HCT116 (cell line): ENCODE results near the gene ASXL2. TPM values are rescaled to one million over a fixed set of nuclear protein-coding genes. Genes with fewer than 3 reads are reported as not detected.

ENCODE experiments used
- ATAC-seq: fragments of 200-7000 bp; cut with Tn5 transposase; 2 replicates; pipeline ENCODE4 v1.9.1; 2020; ENCODE audit warnings: mild to moderate bottlenecking, moderate library complexity
- BruUV-seq: library from RNA; stranded (reverse); fragments of 400-500 nt; replicated peaks from 2 replicates; lab custom pipeline; 2021; lab: Mats Ljungman, UMichigan
- CTCF ChIA-PET: fragments of 300-600 bp; sonication (Branson Sonifier 250); formaldehyde crosslinking; loops from one replicate; lab custom pipeline; 2021; ENCODE audit warnings: antibody characterized with exemption; lab: Charles Lee
- POLR2A ChIA-PET: fragments of 300-600, 350-600 bp; sonication (Branson Sonifier 250); formaldehyde crosslinking; loops from one replicate; lab custom pipeline; 2021; ENCODE audit warnings: antibody characterized with exemption; lab: Charles Lee
- RAD21 ChIA-PET, 2 experiments: fragments of 300-600 bp; sonication (Branson Sonifier 250); formaldehyde crosslinking; loops; one replicate each; lab custom pipeline; 2023; ENCODE audit warnings: low total read pairs in 2 of 2; ENCODE audit not compliant: uncharacterized antibody in 2 of 2, unreplicated experiment in 2 of 2, low non-redundant PET in 1 of 2; lab: Charles Lee
- DNase-seq: peaks from one replicate; pipeline ENCODE4 v3.0.0-alpha.2; 2010; ENCODE audit warnings: low read depth, low spot score
- H2AFZ ChIP-seq: fragments of 200-600 bp; shearing (Covaris generic), sonication (generic); 2 replicates; pipeline ENCODE4 v1.6.1; 2017; ENCODE audit warnings: low read depth, mixed run types, mixed read lengths, antibody characterized with exemption, low read length; ENCODE audit not compliant: poor library complexity, severe bottlenecking
- H3K27ac ChIP-seq: 2 replicates; pipeline ENCODE4 v1.5.1; 2012; ENCODE audit warnings: low read depth, low read length
- H3K27me3 ChIP-seq: fragments of 200-600 bp; sonication (generic); 2 replicates; pipeline ENCODE4 v1.6.1; 2016; ENCODE audit warnings: mixed run types, low read length, mixed read lengths; ENCODE audit not compliant: insufficient read depth
- H3K36me3 ChIP-seq, 2 experiments: fragments of 200-500 bp in 1 of 2; fragments of 200-600 bp in 1 of 2; sonication (Bioruptor generic) in 1 of 2; sonication (generic) in 1 of 2; 2 replicates each; pipeline versions ENCODE4 v1.5.1 to v1.6.1; 2014 to 2016; ENCODE audit warnings: low read length in 2 of 2, inconsistent platforms in 1 of 2, mixed read lengths in 1 of 2, mixed run types in 1 of 2; ENCODE audit not compliant: insufficient read depth in 2 of 2, control insufficient read depth in 1 of 2
- H3K4me1 ChIP-seq, 2 experiments: fragments of 200-600 bp in 1 of 2; sonication (generic) in 1 of 2; 2 replicates each; pipeline versions ENCODE4 v1.5.1 to v1.6.1; 2012 to 2017; ENCODE audit warnings: low read length in 2 of 2, inconsistent platforms in 1 of 2, mild to moderate bottlenecking in 1 of 2, mixed read lengths in 1 of 2, mixed run types in 1 of 2, moderate library complexity in 1 of 2; ENCODE audit not compliant: insufficient read depth in 2 of 2, control insufficient read depth in 1 of 2
- H3K4me2 ChIP-seq: fragments of 200-600 bp; sonication (generic); 2 replicates; pipeline ENCODE4 v1.6.1; 2017; ENCODE audit warnings: mixed run types, low read length, mixed read lengths
- H3K4me3 ChIP-seq, 2 experiments: fragments of 200-600 bp in 1 of 2; sonication (generic) in 1 of 2; replicated peaks in 1 of 2; 2 replicates each; pipeline ENCODE4 v1.5.1; 2011 to 2016; ENCODE audit warnings: low read length in 2 of 2, control low read depth in 1 of 2, low read depth in 1 of 2, mild to moderate bottlenecking in 1 of 2, mixed read lengths in 1 of 2, mixed run types in 1 of 2
- H3K79me2 ChIP-seq: fragments of 200-600 bp; sonication (generic); 2 replicates; pipeline ENCODE4 v1.6.1; 2017; ENCODE audit warnings: mild to moderate bottlenecking, mixed run types, low read length, moderate library complexity, mixed read lengths; ENCODE audit not compliant: insufficient read depth
- H3K9ac ChIP-seq: fragments of 200-600 bp; sonication (generic); 2 replicates; pipeline ENCODE4 v1.6.1; 2016; ENCODE audit warnings: low read length, mixed read lengths
- H3K9me2 ChIP-seq: fragments of 200-600 bp; sonication (generic), shearing (Covaris generic); 2 replicates; pipeline ENCODE4 v1.6.1; 2017; ENCODE audit warnings: mixed run types, mild to moderate bottlenecking, moderate library complexity; ENCODE audit not compliant: insufficient read depth
- H3K9me3 ChIP-seq, 2 experiments: fragments of 200-500 bp in 1 of 2; fragments of 200-600 bp in 1 of 2; sonication (Bioruptor generic) in 1 of 2; sonication (generic) in 1 of 2; 2 replicates each; pipeline ENCODE4 v1.6.1; 2014 to 2017; ENCODE audit warnings: low read length in 2 of 2, mixed read lengths in 2 of 2, inconsistent platforms in 1 of 2, low read depth in 1 of 2, mild to moderate bottlenecking in 1 of 2, mixed run types in 1 of 2, moderate library complexity in 1 of 2; ENCODE audit not compliant: control insufficient read depth in 1 of 2, insufficient read depth in 1 of 2
- H4K20me1 ChIP-seq: fragments of 200-600 bp; sonication (generic), shearing (Covaris generic); 2 replicates; pipeline ENCODE4 v1.6.1; 2017; ENCODE audit warnings: mixed run types, mild to moderate bottlenecking, moderate library complexity; ENCODE audit not compliant: insufficient read depth
- ATF3 ChIP-seq: IDR thresholded peaks from 2 replicates; pipeline ENCODE4 v1.6.1; 2012
- EZH2 ChIP-seq: fragments of 200-600 bp; sonication (generic); IDR thresholded peaks from 2 replicates; pipeline ENCODE4 v1.6.1; 2017; ENCODE audit warnings: antibody characterized with exemption, mixed run types
- JUND ChIP-seq: IDR thresholded peaks from 2 replicates; pipeline ENCODE4 v1.6.1; 2012
- POLR2A ChIP-seq: IDR thresholded peaks from 2 replicates; pipeline ENCODE4 v1.7.0; 2011; ENCODE audit warnings: borderline replicate concordance; ENCODE audit not compliant: insufficient read depth, insufficient read length; ENCODE audit errors: extremely low read depth
- RAD21 ChIP-seq: IDR thresholded peaks from 2 replicates; pipeline ENCODE4 v1.6.1; 2012; ENCODE audit warnings: low read depth, mild to moderate bottlenecking
- REST ChIP-seq: IDR thresholded peaks from 2 replicates; pipeline ENCODE4 v1.6.1; 2012; ENCODE audit warnings: low read depth
- SP1 ChIP-seq: IDR thresholded peaks from 2 replicates; pipeline ENCODE4 v1.6.1; 2012; ENCODE audit warnings: low read depth
- SRF ChIP-seq: IDR thresholded peaks from 2 replicates; pipeline ENCODE4 v1.6.1; 2012; ENCODE audit warnings: low read depth
- TCF7L2 ChIP-seq: IDR thresholded peaks from 2 replicates; pipeline ENCODE4 v1.7.0; 2011; ENCODE audit warnings: borderline replicate concordance, inconsistent platforms; ENCODE audit not compliant: insufficient read depth, insufficient read length; ENCODE audit errors: extremely low read depth
- YY1 ChIP-seq: IDR thresholded peaks from 2 replicates; pipeline ENCODE4 v1.6.1; 2011; ENCODE audit warnings: low read length, low read depth, moderate library complexity, mild to moderate bottlenecking; ENCODE audit not compliant: insufficient replicate concordance; ENCODE audit errors: extremely low read depth
- ZBTB33 ChIP-seq: IDR thresholded peaks from 2 replicates; pipeline ENCODE4 v1.6.1; 2011; ENCODE audit warnings: mild to moderate bottlenecking, low read length, moderate library complexity; ENCODE audit not compliant: insufficient replicate concordance; ENCODE audit errors: extremely low read depth
- ZNF274 ChIP-seq: fragments of 200-500 bp; sonication (Bioruptor generic); IDR thresholded peaks from 2 replicates; pipeline ENCODE4 v1.6.1; 2014; ENCODE audit warnings: mild to moderate bottlenecking, low read depth, low read length, inconsistent platforms
- intact Hi-C: fragments of 100-400 bp; cut with micrococcal nuclease; formaldehyde crosslinking; loops from 2 replicates; pipeline ENCODE4 v1.10.0; 2022
- total RNA-seq: library from RNA; stranded (reverse); gene quantifications from one replicate; pipeline ENCODE4 v1.2.1, GENCODE V29; 2021; ENCODE audit not compliant: unreplicated experiment
- TF ChIP-seq, protein P1 (sequence below): IDR thresholded peaks from 2 replicates; pipeline ENCODE4 v1.6.1; 2012

The ASXL2 gene
- total RNA-seq, 1 experiment from 2014 or later = 29.2 TPM

- H3K27ac ChIP-seq = no peak overlapping the region
- H2AFZ ChIP-seq = no peak overlapping the region
- BruUV-seq = no TSS peak
- ATAC-seq (no peak), DNase-seq (no peak)
- H3K36me3 ChIP-seq = no peaks in the 10 kb centered on the region
- intact Hi-C loops = no loop called here
- no peaks in the 10 kb centered on the region for H3K4me1 ChIP-seq
- H3K4me3 ChIP-seq = no peak overlapping the region
- no peaks in the 10 kb centered on the region for H3K27me3 ChIP-seq
- ChIA-PET POLR2A (no interaction called here), RAD21 (no interaction called here), CTCF (no interaction called here)
- H3K9me2 ChIP-seq = no peaks in the 10 kb centered on the region
- H3K9me3 ChIP-seq = no peaks in the 10 kb centered on the region
- no peaks in the 10 kb centered on the region for H3K79me2 ChIP-seq
- peaks cover 4% of the 10 kb centered on the region; the same call in 1 of the 2 replicates for H4K20me1 ChIP-seq
- H3K9ac ChIP-seq = no peak overlapping the region
- no peak overlapping the region for H3K4me2 ChIP-seq
- TF ChIP-seq ATF3 = no peak
- no peak for TF ChIP-seq EZH2
- no peak for TF ChIP-seq TCF7L2
- TF ChIP-seq SRF = no peak
- TF ChIP-seq ZBTB33 = no peak
- no peak for TF ChIP-seq REST
- no peak for TF ChIP-seq YY1
- TF ChIP-seq JUND = no peak
- no peak for TF ChIP-seq ZNF274
- TF ChIP-seq, protein P1, sequence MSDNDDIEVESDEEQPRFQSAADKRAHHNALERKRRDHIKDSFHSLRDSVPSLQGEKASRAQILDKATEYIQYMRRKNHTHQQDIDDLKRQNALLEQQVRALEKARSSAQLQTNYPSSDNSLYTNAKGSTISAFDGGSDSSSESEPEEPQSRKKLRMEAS = no peak
- TF ChIP-seq POLR2A = no peak
- no peak for TF ChIP-seq SP1
- no peak for TF ChIP-seq RAD21
Measured at GRCh38 chr2:25822190-25823117, 55.8 kb downstream of the ASXL2 start.
